Panc1 (cell line): ENCODE data around the gene DIAPH1. TPM values are rescaled to one million over a fixed set of nuclear protein-coding genes. Genes with fewer than 3 reads are reported as not detected.

Experiments used
- ATAC-seq: fragments of 200-7000 bp; cut with Tn5 transposase; 2 replicates; pipeline ENCODE4 v1.9.1; 2020; ENCODE audit warnings: mild to moderate bottlenecking, moderate library complexity
- BruUV-seq: library from RNA; stranded (reverse); fragments of 400-500 nt; replicated peaks from 2 replicates; lab custom pipeline; 2021; lab: Mats Ljungman, UMichigan
- CTCF ChIA-PET: fragments of 300-600 bp; sonication (Branson Sonifier 250); formaldehyde crosslinking; loops from one replicate; lab custom pipeline; 2022; ENCODE audit warnings: antibody characterized with exemption; lab: Charles Lee
- POLR2A ChIA-PET: fragments of 300-600 bp; sonication (Branson Sonifier 250); formaldehyde crosslinking; loops from one replicate; lab custom pipeline; 2022; ENCODE audit warnings: antibody characterized with exemption; lab: Charles Lee
- DNase-seq: peaks from one replicate; pipeline ENCODE4 v3.0.0-alpha.2; 2010; ENCODE audit warnings: low read depth, low spot score
- H3K27ac ChIP-seq: 2 replicates; pipeline ENCODE4 v1.5.1; 2011; ENCODE audit warnings: mild to moderate bottlenecking, low read length, inconsistent platforms
- H3K27me3 ChIP-seq: fragments of 200-500 bp; sonication (Bioruptor generic); 2 replicates; pipeline ENCODE4 v1.6.0; 2014; ENCODE audit warnings: low read length, inconsistent platforms; ENCODE audit not compliant: control insufficient read depth, insufficient read depth
- H3K36me3 ChIP-seq: fragments of 200-500 bp; sonication (Bioruptor generic); 2 replicates; pipeline ENCODE4 v1.5.1; 2014; ENCODE audit warnings: inconsistent platforms, mild to moderate bottlenecking, low read length, moderate library complexity; ENCODE audit not compliant: control insufficient read depth, insufficient read depth
- H3K4me1 ChIP-seq: 2 replicates; pipeline ENCODE4 v1.5.1; 2011; ENCODE audit warnings: inconsistent platforms, mild to moderate bottlenecking, low read length, moderate library complexity; ENCODE audit not compliant: control insufficient read depth, insufficient read depth
- H3K4me3 ChIP-seq, 2 experiments: 2 replicates each; pipeline ENCODE4 v1.5.1; 2011 to 2012; ENCODE audit warnings: low read depth in 2 of 2, low read length in 2 of 2, mild to moderate bottlenecking in 2 of 2, inconsistent platforms in 1 of 2, moderate library complexity in 1 of 2
- H3K9me3 ChIP-seq: fragments of 200-500 bp; sonication (Bioruptor generic); 2 replicates; pipeline ENCODE4 v1.5.1; 2014; ENCODE audit warnings: low read depth, mild to moderate bottlenecking, inconsistent platforms, low read length, moderate library complexity; ENCODE audit not compliant: control insufficient read depth, insufficient read depth
- POLR2AphosphoS5 ChIP-seq: IDR thresholded peaks from 2 replicates; pipeline ENCODE4 v1.6.1; 2012; ENCODE audit warnings: mild to moderate bottlenecking, low read depth, low read length, moderate library complexity
- REST ChIP-seq, 2 experiments: IDR thresholded peaks; 2 replicates each; pipeline ENCODE4 v1.6.1; 2011 to 2012; ENCODE audit warnings: low read depth in 2 of 2, control low read depth in 1 of 2, low read length in 1 of 2, mild to moderate bottlenecking in 1 of 2, moderate library complexity in 1 of 2; ENCODE audit not compliant: insufficient read depth in 1 of 2
- SIN3A ChIP-seq: IDR thresholded peaks from 2 replicates; pipeline ENCODE4 v1.6.1; 2012; ENCODE audit warnings: low read depth, mild to moderate bottlenecking, low read length, moderate library complexity, borderline replicate concordance; ENCODE audit not compliant: insufficient read depth
- TCF7L2 ChIP-seq: IDR thresholded peaks from 2 replicates; pipeline ENCODE4 v1.6.1; 2011; ENCODE audit warnings: mild to moderate bottlenecking, low read depth, low read length, inconsistent platforms
- in situ Hi-C: cut with HindIII; loops from 2 replicates; pipeline ENCODE4 v1.10.0; 2016; ENCODE audit warnings: low sequenced_read_pairs, low pct_unique_long_range_greater_than_20kb
- intact Hi-C: fragments of 100-400 bp; cut with micrococcal nuclease; formaldehyde crosslinking; loops from one replicate; pipeline ENCODE4 v1.10.0; 2022; ENCODE audit not compliant: unreplicated experiment
- total RNA-seq: library from RNA; stranded (reverse); gene quantifications from one replicate; pipeline ENCODE4 v1.2.1, GENCODE V29; 2021; ENCODE audit not compliant: unreplicated experiment
- TF ChIP-seq, protein P1 (sequence below): fragments of 450-650 bp; IDR thresholded peaks from 2 replicates; pipeline ENCODE4 v1.5.1; 2017; ENCODE audit warnings: mild to moderate bottlenecking

The DIAPH1 gene
- total RNA-seq, 1 experiment from 2014 or later, result 155 TPM

GRCh38 chr5:141650851-141651727 lies 32.3 kb upstream of the DIAPH1 start, which contains the start of gene FCHSD1:
FCHSD1 (minus strand) TSS chr5:141651418; CDS start chr5:141651368, 50 bp downstream.
- Histone ChIP-seq H3K27me3 (no peaks in the 10 kb centered on the region), H3K9me3 (no peaks in the 10 kb centered on the region), H3K27ac (peak within 1 kb of the TSS; percentile 68), H3K4me3 (peak within 1 kb of the TSS; percentile 65 to 75), H3K36me3 (no peaks in the 10 kb centered on the region), H3K4me1 (no peaks in the 10 kb centered on the region)
- POLR2A ChIA-PET, result interaction anchor here (0.5 kb wide), 1 partner anchor 219 kb away, joined by 3 read pairs; no protein-coding TSS in a partner anchor
- in situ Hi-C loops, result no loop called here
- TF ChIP-seq SIN3A (no peak), POLR2AphosphoS5 (peak; percentile 39; the same call in 1 of the 2 replicates)
- peak; percentile 46 for DNase-seq
- intact Hi-C loops, result no loop called here
- CTCF ChIA-PET, result interaction anchor here (1.1 kb wide), 1 partner anchor 364 kb away, joined by 3 read pairs; no protein-coding TSS in a partner anchor
- ATAC-seq, result peak; percentile 97
- no TSS peak for BruUV-seq

GRCh38 chr5:141649972-141650371 lies 31.2 kb upstream of the DIAPH1 start:
- in situ Hi-C loops, result no loop called here
- Histone ChIP-seq H3K4me3 (no peak overlapping the region), H3K36me3 (no peaks in the 10 kb centered on the region), H3K4me1 (no peaks in the 10 kb centered on the region), H3K27me3 (no peaks in the 10 kb centered on the region), H3K9me3 (no peaks in the 10 kb centered on the region), H3K27ac (no peak overlapping the region)
- no peak for TF ChIP-seq POLR2AphosphoS5
- TF ChIP-seq REST (IDR thresholded peaks at IDR 0.05; ENCODE audit: insufficient read depth in 1 of 2, low read depth in 2 of 2, low read length in 1 of 2), result no peak
- TF ChIP-seq, protein P1, sequence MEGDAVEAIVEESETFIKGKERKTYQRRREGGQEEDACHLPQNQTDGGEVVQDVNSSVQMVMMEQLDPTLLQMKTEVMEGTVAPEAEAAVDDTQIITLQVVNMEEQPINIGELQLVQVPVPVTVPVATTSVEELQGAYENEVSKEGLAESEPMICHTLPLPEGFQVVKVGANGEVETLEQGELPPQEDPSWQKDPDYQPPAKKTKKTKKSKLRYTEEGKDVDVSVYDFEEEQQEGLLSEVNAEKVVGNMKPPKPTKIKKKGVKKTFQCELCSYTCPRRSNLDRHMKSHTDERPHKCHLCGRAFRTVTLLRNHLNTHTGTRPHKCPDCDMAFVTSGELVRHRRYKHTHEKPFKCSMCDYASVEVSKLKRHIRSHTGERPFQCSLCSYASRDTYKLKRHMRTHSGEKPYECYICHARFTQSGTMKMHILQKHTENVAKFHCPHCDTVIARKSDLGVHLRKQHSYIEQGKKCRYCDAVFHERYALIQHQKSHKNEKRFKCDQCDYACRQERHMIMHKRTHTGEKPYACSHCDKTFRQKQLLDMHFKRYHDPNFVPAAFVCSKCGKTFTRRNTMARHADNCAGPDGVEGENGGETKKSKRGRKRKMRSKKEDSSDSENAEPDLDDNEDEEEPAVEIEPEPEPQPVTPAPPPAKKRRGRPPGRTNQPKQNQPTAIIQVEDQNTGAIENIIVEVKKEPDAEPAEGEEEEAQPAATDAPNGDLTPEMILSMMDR, result no peak
- TF ChIP-seq TCF7L2, result no peak
- DNase-seq, result no peak
- ATAC-seq, result no peak
- intact Hi-C loops, result no loop called here
- ChIA-PET POLR2A (no interaction called here), CTCF (no interaction called here)
- BruUV-seq, result TSS peak; percentile 69
